Measurements from ENCODE around the gene PDIA5. TPM values are rescaled to one million over a fixed set of nuclear protein-coding genes. Genes with fewer than 3 reads are reported as not detected.

The PDIA5 gene
- total and polyA plus RNA-seq, 4 donors, result 15.5 to 38.6 (median 30.7) TPM

GRCh38 chr3:123082370-123083065 is 15.7 kb downstream of the PDIA5 start:
- H3K4me3 ChIP-seq, result no peak overlapping the region
- no peaks in the 10 kb centered on the region for H3K36me3 ChIP-seq (ENCODE audit: control insufficient read depth in 4 of 4, insufficient read depth in 4 of 4, low read length in 4 of 4)
- no peaks in the 10 kb centered on the region for H3K9me3 ChIP-seq (ENCODE audit: control insufficient read depth in 4 of 4, insufficient read depth in 3 of 4, low read length in 3 of 4)
- H3K9ac ChIP-seq (ENCODE audit: insufficient read depth in 1 of 2, low read length in 2 of 2), result no peak overlapping the region
- H3K27ac ChIP-seq (ENCODE audit: low read depth in 1 of 2, low read length in 1 of 2), result peak overlapping the region in 1 of 2 donors; percentile 18
- WGBS, 2 donors, result 36 to 63% methylated on average over 10 of the region's 10 CpGs
- ATAC-seq (ENCODE audit: insufficient read depth, low FRiP score) (no peak), DNase-seq (peak in 2 of 3 donors; percentile 45 to 71)
- TF ChIP-seq CTCF (IDR thresholded peaks at IDR 0.05; ENCODE audit: control extremely low read depth, extremely low read depth), result no peak
- H3K27me3 ChIP-seq (ENCODE audit: control insufficient read depth in 3 of 3, insufficient read depth in 3 of 3, low read length in 2 of 3), result no peaks in the 10 kb centered on the region
- peaks cover 7 to 40% (median 30%) of the 10 kb centered on the region in 5 donors for H3K4me1 ChIP-seq (ENCODE audit: control insufficient read depth in 5 of 5, insufficient read depth in 5 of 5, low read length in 5 of 5)

DNA sequence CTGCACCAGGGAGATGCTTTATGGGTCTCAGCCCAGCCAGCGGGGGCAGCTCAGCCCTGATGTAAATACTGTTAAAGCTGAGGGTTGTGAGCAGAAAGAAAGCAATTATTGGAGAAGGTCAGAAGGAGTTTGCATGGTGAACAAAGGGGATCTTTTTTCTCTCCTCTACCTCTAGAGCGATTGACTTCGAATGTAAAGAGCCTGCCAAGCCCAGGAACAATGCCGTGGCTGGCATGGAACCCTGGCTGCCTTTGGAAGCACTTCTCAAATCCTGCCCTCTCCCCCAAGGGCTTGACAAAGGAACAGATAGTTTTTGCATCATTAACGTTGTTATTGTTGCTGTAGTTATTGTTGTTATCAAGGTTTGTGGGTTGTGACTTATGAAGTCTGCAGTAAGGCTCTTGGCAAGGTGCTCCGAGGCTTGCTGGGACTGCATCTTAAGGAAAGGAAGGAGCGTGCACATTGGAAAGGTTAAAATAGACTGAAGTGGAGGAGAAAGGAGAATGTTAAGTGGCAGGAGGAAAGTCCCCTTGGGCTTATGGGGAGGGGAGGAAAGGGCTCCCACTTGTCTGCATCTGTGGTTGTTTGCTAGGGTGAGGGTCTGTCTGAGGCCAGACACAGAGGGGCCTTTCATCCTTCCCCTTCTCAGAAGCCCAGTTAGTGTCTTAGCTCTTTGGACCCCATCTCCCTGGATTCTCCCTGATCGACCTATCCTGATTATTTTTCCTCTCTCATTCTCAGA is 16.7 kb downstream of the PDIA5 start:
- ATAC-seq (ENCODE audit: insufficient read depth, low FRiP score) (no peak), DNase-seq (no peak)
- Histone ChIP-seq H3K27me3 (ENCODE audit: control insufficient read depth in 3 of 3, insufficient read depth in 3 of 3, low read length in 2 of 3) (no peaks in the 10 kb centered on the region), H3K4me3 (no peak overlapping the region), H3K36me3 (ENCODE audit: control insufficient read depth in 4 of 4, insufficient read depth in 4 of 4, low read length in 4 of 4) (no peaks in the 10 kb centered on the region), H3K4me1 (ENCODE audit: control insufficient read depth in 5 of 5, insufficient read depth in 5 of 5, low read length in 5 of 5) (peaks cover 7 to 40% (median 29%) of the 10 kb centered on the region in 5 donors), H3K9ac (ENCODE audit: insufficient read depth in 1 of 2, low read length in 2 of 2) (no peak overlapping the region), H3K27ac (ENCODE audit: low read depth in 1 of 2, low read length in 1 of 2) (peak overlapping the region in 1 of 2 donors; percentile 21), H3K9me3 (ENCODE audit: control insufficient read depth in 4 of 4, insufficient read depth in 3 of 4, low read length in 3 of 4) (no peaks in the 10 kb centered on the region)
- no peak for TF ChIP-seq CTCF (IDR thresholded peaks at IDR 0.05; ENCODE audit: control extremely low read depth, extremely low read depth)
- WGBS, 2 donors, result 50 to 73% methylated on average over 8 of the region's 8 CpGs

- WGBS, 2 donors, result 27 to 44% methylated on average over 6 of the region's 6 CpGs
- Histone ChIP-seq H3K4me3 (no peak overlapping the region), H3K27ac (ENCODE audit: low read depth in 1 of 2, low read length in 1 of 2) (peak overlapping the region in 1 of 2 donors; percentile 21), H3K4me1 (ENCODE audit: control insufficient read depth in 5 of 5, insufficient read depth in 5 of 5, low read length in 5 of 5) (peaks cover 7 to 44% (median 30%) of the 10 kb centered on the region in 5 donors), H3K27me3 (ENCODE audit: control insufficient read depth in 3 of 3, insufficient read depth in 3 of 3, low read length in 2 of 3) (no peaks in the 10 kb centered on the region), H3K9ac (ENCODE audit: insufficient read depth in 1 of 2, low read length in 2 of 2) (no peak overlapping the region), H3K36me3 (ENCODE audit: control insufficient read depth in 4 of 4, insufficient read depth in 4 of 4, low read length in 4 of 4) (no peaks in the 10 kb centered on the region), H3K9me3 (ENCODE audit: control insufficient read depth in 4 of 4, insufficient read depth in 3 of 4, low read length in 3 of 4) (no peaks in the 10 kb centered on the region)
- ATAC-seq (ENCODE audit: insufficient read depth, low FRiP score), result no peak
- DNase-seq, result no peak
- no peak for TF ChIP-seq CTCF (IDR thresholded peaks at IDR 0.05; ENCODE audit: control extremely low read depth, extremely low read depth)
Observed at GRCh38 chr3:123084192-123084591, 17.4 kb downstream of the PDIA5 start.

All from lung (tissue), 12 donors.